Measurements from ENCODE around the gene KLHDC2.
A peak's percentile ranks its signal among the peaks of the same experiment; 100 is the strongest.

KLHDC2 gene

DNA sequence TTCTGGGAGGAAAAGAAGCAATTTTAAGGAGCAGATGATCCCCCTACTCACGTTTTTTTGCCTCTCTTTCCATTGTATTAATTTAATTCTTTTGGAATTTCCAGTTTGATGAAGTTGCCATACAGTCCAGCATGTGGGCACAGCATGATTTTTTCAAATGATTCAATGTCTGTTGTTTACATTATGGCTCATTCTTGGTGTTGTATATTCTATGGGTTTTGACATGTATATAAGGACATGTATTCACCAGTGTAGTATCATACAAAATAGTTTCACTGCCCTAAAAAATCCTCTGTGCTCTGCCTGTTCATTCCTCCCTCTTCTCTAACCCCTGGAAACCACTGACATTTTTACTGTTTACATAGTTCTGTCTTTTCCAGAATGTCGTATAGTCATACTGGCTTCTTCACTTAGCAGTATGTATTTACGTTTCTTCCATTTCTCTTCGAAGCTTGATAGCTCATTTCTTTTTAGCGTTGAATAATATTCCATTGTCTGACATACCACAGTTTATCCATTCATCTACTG, 13.3 kb upstream of the KLHDC2 start:
- no peak for DNase-seq (ENCODE audit: low read depth)
- no peak overlapping the region for H3K4me3 ChIP-seq (ENCODE audit: low read length)
- TF ChIP-seq, protein P1, sequence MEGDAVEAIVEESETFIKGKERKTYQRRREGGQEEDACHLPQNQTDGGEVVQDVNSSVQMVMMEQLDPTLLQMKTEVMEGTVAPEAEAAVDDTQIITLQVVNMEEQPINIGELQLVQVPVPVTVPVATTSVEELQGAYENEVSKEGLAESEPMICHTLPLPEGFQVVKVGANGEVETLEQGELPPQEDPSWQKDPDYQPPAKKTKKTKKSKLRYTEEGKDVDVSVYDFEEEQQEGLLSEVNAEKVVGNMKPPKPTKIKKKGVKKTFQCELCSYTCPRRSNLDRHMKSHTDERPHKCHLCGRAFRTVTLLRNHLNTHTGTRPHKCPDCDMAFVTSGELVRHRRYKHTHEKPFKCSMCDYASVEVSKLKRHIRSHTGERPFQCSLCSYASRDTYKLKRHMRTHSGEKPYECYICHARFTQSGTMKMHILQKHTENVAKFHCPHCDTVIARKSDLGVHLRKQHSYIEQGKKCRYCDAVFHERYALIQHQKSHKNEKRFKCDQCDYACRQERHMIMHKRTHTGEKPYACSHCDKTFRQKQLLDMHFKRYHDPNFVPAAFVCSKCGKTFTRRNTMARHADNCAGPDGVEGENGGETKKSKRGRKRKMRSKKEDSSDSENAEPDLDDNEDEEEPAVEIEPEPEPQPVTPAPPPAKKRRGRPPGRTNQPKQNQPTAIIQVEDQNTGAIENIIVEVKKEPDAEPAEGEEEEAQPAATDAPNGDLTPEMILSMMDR (conservative IDR thresholded peaks at IDR 0.05; ENCODE audit: low read depth, low read length): no peak

DNA sequence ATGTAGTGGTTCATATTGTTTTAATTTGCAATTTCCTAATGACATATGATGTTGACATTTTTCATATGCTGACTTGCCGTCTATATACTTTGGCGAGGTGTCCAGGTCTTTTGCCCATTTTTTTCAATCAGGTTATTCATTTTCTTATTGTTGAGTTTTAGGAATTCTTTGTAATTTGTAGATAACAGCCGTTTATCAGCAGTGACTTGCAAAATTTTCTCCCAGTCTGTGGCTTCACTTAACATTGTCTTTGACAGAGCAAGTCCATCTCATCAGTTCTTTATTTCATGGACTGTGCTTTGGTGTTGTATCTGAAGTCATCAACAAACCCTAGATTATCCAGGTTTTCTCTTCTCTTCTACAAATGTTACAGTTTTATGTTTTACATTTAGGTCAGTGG, 12.6 kb upstream of the KLHDC2 start:
- H3K4me3 ChIP-seq (ENCODE audit: low read length): no peak overlapping the region
- DNase-seq (ENCODE audit: low read depth): no peak
- TF ChIP-seq, protein P1 (conservative IDR thresholded peaks at IDR 0.05; ENCODE audit: low read depth, low read length): no peak

DNA sequence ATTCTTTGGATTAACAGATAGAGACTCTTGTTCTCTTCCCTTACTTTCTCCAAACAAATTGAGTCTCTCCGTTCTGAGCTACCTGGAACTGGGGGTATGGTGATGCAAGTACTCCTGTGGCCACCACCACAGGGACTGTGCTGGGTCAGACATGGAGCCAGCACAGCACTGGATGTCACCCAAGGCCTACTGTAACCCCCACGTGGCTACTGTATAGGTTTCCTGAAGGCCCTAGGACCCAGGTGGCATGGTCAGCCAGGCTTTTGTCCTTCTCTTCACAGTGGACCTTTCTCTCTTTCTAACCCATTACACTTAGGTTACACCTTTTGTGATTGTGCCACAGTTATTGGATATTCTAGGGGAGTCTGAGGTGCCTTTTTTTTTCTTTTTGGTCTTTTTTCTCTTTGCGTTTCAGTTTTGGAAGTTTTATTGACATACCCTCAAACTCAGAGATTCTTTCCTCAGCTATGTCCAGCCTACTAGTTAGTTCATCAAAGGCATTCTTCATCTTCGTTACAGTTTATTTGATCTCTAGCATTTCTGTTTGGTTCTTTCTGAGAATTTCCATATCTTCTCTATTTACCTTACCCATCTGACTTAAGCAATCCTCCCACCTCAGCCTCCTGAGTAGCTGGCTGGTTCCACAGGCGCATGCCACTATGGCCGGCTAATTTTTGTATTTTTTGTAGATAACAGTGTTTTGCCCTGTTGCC, 6.0 kb upstream of the KLHDC2 start:
- no peak overlapping the region for H3K4me3 ChIP-seq (ENCODE audit: low read length)
- no peak for DNase-seq (ENCODE audit: low read depth)
- TF ChIP-seq, protein P1 (conservative IDR thresholded peaks at IDR 0.05; ENCODE audit: low read depth, low read length): no peak

DNA sequence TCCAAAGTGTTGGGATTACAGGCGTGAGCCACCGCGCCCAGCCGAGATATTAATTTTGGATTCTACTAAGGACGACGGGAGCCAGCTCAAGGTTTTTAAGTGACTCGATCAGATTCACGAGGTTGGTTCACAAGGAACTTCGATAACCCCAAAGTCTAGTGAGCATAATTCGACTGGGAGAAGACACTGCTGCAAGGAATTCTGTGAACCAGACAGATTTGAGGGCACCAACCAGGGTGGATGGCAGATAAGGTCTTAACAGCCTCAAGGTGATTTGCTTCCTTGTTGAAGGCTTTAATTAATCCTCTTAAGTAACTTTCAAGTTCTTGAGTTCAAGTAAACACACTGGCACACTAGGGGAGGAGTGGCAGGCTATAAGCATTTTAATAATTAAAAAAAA, 1.1 kb upstream of the KLHDC2 start:
- H3K4me3 ChIP-seq (ENCODE audit: low read length): peak overlapping the region; percentile 51
- DNase-seq (ENCODE audit: low read depth): no peak
- TF ChIP-seq, protein P1 (conservative IDR thresholded peaks at IDR 0.05; ENCODE audit: low read depth, low read length): no peak

DNA sequence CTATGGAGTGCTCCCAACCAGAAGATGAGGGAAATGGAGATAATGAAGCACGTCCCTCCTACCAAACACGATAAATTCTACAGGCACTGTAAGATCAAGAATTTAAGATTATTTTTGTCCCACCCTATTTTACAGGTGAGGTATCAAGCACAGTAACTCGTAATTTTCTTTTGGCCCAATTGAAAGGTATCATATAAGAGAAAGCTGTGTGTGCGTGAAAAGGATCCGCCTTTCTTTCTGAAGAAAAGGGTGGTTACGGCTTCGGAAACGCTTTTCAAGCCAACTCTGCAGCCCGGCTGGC, 733 bp upstream of the KLHDC2 start:
- DNase-seq (ENCODE audit: low read depth): no peak
- peak overlapping the region; percentile 51 for H3K4me3 ChIP-seq (ENCODE audit: low read length)
- TF ChIP-seq, protein P1 (conservative IDR thresholded peaks at IDR 0.05; ENCODE audit: low read depth, low read length): no peak

DNA sequence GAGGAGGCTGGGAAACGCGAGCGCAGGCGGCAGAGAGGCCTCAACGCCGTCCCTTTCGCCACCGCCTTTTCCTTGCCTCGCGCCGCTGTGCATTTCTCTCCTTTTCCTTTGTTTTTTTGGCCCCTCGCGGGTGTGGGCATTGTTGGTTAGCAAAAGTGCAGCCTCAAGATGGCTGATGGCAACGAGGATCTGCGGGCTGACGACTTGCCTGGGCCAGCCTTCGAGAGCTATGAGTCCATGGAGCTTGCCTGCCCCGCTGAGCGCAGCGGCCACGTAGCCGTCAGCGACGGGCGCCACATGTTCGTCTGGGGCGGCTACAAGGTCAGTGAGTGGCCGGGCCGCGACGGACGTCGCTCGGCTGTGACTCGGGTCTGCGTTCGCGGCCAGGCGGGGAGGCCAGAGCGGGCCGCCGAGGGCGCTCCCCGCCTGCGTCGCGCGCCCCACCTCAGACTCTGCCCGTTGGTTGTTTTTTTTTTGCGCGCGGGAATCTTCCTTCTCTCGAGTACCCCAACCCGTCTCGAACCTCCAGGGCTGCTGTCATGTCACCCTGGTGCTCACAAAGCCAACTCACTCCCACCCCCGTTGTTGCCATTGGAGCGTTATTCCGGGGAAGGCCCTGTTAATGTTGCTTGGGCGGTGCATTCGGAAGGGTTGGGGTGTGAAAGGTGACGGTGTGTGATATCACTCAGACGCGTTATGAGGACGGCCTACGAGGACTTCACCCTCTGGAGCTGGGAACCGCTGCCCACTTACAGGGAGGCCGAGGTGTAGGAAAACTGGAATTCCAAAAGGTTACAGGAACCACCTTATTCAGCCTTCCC, 558 bp downstream of the KLHDC2 start:
- peak overlapping the region; percentile 96 for H3K4me3 ChIP-seq (ENCODE audit: low read length)
- no peak for DNase-seq (ENCODE audit: low read depth)
- TF ChIP-seq, protein P1 (conservative IDR thresholded peaks at IDR 0.05; ENCODE audit: low read depth, low read length): no peak
